ENCODE results near the gene THAP8.
A peak's percentile ranks its signal among the peaks of the same experiment; 100 is the strongest.
"Not testable (repeated sequence)": the region's sequence is repeated elsewhere in the genome, so short reads cannot be mapped to it uniquely, and the experiment has no call there.

Gene THAP8, protein sequence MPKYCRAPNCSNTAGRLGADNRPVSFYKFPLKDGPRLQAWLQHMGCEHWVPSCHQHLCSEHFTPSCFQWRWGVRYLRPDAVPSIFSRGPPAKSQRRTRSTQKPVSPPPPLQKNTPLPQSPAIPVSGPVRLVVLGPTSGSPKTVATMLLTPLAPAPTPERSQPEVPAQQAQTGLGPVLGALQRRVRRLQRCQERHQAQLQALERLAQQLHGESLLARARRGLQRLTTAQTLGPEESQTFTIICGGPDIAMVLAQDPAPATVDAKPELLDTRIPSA

GRCh38 chr19:36054119-36054732 lies at the start of gene THAP8:
THAP8 (minus strand) TSS chr19:36054285; CDS start chr19:36054217, 68 bp downstream.
- peak; percentile 100 for DNase-seq

DNA sequence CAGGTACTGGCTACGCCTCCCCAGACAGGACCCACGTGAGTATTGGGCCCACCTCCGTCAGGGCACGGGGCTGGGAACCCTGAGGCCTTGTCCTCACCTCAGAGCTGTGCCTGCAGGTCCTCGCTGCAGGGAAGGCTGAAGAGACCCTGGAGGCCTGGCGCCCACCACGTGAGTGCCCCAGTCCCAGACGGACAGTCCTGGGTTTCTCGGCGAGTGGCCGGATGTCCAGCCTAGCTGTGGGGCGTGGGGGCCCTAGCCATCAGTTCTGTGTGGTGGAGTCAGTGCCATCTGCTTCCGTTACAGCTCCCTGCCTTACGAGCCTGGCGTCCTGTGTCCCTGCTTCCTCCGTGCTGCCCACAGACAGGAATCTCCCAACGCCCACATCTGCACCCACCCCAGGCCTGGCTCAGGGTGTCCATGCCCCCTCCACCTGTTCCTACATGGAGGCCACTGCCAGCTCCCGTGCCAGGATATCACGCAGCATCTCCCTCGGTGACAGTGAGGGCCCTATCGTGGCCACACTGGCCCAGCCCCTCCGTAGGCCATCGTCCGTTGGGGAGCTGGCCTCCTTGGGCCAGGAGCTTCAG lies 49.0 kb upstream of the THAP8 start:
- DNase-seq: no peak

GRCh38 chr19:36101550-36102327 lies 47.7 kb upstream of the THAP8 start:
- no peak for DNase-seq

- no peak for DNase-seq
Measured at GRCh38 chr19:36100476-36100875, 46.4 kb upstream of the THAP8 start.

DNA sequence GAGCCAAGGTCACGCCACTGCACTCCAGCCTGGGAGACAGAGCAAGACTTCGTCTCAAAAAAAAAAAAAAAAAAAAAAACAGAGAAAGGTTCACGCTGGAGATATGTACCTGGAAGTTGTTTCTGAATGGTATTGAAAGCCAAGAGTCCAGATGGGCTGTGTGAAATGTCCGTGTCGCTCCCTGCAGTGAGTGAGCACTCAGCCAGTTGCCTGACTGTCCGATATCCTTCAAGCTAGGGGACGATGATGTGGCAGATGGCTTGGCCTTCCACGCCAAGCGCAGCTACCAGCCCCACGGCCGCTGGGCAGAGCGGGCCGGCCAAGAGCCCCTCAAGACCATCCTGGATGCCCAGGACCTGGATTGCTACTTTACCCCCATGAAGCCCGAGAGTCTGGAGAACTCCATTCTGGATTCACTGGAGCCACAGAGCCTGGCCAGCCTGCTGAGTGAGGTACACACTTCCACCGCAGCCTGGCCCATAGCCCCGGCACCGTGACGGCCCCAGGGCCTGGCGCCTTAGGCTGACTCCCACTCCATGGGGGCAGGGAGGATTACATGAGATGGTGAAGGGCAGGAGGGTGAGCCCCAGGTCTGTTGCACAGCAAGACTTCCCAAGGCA lies 45.2 kb upstream of the THAP8 start:
- no peak for DNase-seq

DNA sequence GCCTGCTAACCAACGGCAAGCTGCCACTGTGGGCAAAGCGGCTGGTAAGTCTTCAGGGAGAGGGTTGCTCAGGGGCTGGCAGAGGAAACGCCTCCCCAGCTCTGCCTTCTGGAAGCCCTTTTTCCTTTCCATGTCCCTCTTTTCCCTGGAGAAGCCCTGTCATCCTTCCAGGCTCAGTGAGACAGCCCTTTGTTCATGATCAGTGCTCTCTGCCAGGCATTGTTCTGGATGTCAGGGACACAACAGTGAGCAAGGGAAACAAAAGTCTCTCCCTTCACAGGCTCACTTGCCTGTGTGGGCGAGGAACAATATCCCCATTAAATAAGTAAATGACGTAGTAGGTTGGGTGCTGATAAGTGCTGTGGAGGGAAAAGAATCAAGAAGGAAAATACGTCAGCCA lies 43.0 kb upstream of the THAP8 start:
- no peak for DNase-seq

DNA sequence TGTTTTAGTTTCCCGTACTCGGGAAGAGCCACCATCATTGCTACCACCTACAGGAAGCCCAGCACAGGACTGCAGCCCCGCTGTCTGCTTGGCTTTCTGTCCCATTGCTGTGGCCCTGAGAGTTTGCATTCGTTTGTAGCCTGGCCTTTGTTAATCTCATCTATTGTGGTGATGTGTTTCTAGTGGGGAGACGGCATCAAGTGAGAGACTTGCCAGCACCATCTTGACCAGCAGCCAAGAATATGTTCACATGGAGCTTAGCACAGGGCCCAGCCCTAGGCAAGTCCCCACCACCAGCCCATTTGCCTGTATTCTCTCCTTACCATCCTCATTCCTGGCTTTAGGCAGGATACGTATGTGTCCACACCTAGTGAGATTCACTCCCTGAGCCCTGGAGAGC lies 39.6 kb upstream of the THAP8 start:
- DNase-seq: no peak

- DNase-seq: no peak
Measured at GRCh38 chr19:36093146-36093662, 39.1 kb upstream of the THAP8 start.

DNA sequence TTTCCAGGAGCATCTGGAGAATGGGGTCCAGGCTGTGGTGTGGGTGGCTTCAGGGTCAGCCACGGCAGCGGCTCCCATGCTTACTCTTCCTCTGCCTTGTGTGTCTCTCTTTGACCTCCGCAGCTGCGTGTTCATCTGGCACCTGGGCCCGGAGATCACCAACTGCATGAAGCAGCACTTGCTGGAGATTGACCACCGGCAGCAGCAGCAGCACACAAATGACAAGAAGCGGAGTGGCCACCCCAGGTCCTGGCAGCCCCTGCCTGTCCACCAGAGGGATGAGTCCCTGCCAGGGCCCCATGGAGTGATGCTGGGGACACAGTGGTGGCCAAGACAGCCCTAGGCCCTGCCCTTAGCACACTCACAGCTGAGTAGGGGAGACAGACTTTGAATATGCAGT lies 38.5 kb upstream of the THAP8 start:
- no peak for DNase-seq

DNA sequence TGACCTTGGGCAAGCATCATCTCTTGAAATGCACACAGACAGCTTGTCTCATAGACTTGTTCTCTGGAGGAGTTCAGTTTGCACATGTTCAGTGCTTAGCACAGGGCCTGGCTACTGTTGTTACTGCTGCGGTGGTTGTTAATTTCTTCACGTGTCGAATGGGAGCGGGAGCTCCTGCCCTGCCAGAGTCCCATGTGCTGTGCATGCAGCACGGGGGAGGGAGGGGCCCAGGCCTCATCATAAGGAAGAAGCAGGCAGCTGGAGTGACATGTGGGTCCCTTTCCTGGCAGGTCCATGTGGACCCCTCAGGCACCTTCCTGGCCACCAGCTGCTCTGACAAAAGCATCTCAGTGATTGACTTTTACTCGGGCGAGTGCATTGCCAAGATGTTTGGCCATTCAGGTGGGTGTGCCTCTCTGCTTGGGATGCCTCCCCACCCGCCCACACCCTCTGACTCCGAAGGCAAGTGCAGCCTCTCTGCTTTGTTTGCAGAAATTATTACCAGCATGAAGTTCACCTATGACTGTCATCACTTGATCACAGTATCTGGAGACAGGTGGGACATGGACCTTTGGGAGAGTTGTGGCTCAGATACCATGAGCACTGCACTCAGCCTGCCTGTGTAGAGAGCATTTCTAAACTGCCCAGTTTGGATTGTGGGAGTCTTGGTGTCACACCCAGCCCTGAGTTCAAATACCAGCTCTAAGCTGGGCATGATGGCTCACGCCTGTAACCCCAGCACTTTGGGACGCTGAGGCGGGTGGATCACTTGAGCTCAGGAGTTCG lies 37.0 kb upstream of the THAP8 start:
- no peak for DNase-seq

DNA sequence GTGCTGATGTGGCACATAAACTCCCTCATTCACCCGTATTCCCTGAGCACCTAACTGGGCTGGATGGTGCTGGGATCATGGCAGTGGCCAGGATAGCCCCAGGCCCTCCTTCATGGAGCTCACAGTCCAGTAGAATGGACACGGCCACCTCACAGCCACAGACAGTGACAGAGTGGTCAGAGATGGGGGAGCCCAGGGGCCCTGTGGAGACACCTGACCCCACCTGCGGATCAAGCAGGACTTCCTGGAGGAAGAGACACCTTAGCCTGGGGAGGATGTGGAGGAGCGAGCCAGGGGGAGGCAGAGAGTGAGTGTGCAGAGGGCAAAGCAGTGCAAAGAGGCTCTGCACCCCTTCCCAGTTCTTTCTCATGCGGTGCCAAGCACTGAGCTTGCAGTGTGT lies 35.8 kb upstream of the THAP8 start:
- no peak for DNase-seq

DNA sequence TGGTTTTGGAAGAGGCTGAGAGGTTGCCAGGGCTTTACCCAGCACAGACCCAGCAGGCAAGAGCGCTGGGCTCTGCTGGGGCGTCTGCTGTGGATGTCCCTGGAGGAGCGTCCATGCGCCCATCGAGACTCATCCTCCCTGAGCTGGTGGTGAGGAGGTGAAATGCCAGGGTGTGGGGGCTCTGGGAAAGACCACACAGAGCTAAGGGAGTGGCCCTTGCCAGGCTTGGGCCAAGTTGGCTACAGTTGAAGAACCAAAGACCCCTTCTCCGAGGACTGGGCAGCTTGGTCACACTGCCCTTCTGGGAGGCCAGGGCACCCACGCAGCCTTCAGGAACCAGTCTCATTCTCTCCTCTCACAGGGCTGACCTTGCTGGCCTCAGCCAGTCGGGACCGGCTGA lies 32.2 kb upstream of the THAP8 start:
- DNase-seq: no peak

DNA sequence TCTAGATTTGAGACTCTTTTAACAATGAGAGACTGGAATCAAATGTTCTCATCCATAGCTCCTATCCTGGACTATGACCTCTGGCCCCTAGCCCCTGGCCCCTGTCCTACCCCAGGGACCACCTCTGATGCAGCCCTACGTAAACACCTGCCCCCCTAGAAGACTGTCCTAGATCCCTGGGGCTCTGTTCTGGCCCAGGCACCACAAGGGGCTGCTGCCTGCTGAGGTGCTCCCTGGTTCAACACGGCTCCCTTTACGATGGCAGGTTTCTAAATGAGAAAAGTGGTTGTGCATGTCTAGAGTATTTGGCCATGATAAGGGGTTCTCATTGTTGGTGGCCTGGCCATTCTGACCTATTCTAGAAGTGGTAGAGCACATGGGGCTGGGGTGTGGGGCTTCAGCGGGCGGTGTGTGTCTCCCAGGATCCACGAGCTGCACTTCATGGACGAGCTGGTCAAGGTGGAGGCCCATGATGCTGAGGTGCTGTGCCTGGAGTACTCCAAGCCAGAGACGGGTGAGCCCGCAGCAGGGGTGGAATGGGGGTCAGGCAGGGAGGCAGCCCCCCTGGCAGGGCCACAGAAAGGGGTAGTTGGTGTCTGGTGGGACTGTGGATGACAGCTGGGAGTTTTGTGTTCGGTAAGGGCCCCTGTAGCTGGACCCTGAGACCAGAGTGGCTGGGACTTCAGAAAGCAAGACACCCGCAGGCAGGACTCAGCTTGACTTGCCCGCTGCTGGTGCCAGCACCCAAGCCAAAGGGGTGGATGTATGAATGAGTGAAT lies 30.3 kb upstream of the THAP8 start:
- no peak for DNase-seq

GRCh38 chr19:36082916-36083315 lies 28.8 kb upstream of the THAP8 start:
- DNase-seq: no peak

DNA sequence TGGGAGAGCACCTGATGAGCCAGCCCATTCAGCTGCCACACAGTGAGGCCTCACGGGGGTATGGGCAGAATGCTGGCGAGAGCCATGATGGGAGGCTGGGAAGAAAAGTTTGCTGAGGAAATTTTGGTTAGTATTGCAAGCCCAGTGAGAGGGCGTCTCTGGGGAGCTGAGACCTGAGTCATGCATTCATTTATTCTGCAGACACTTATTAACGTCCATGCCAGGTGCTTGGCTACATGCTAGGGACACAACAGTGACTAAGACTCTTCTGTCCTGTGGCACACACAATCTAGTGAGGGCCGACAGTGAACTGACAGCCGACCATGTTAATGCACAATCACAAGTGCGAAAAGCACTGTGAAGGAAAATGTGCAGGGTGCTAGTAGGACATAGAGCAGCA lies 27.8 kb upstream of the THAP8 start:
- DNase-seq: no peak

GRCh38 chr19:36081385-36081784 lies 27.3 kb upstream of the THAP8 start:
- DNase-seq: no peak

- DNase-seq: no peak
Measured at GRCh38 chr19:36079389-36079945, 25.4 kb upstream of the THAP8 start.

DNA sequence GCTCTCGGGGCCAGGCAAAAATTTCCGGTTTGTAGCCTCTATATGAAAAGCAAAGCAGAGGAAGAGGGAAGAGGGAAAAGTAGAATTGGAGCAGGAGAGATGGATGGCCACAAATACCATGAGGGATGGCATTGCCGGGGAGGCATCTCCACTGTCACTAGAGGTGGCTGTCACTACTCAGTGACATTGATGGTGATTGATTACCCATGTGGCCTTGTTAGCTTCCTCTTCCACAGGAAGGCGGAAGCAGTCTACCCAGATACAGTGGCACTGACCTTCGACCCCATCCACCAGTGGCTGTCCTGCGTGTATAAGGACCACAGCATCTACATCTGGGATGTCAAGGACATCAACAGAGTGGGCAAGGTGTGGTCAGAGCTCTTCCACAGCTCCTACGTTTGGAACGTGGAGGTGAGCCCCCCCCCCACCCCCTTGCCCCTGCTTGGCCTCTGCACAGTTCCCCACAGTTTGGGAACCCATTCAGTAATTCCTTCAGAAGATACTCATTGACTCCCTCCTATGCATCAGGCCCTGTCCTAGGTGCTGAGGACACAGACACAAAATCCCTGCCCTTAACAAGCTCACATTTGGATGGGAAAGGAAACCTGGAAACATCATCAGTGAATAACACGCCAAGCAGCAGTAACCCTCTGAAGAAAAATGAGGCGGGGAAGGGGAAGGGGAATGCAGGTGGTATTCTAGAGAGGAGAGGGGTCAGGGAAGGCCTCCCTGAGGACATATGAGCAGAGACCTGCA lies 19.2 kb upstream of the THAP8 start:
- no peak for DNase-seq

DNA sequence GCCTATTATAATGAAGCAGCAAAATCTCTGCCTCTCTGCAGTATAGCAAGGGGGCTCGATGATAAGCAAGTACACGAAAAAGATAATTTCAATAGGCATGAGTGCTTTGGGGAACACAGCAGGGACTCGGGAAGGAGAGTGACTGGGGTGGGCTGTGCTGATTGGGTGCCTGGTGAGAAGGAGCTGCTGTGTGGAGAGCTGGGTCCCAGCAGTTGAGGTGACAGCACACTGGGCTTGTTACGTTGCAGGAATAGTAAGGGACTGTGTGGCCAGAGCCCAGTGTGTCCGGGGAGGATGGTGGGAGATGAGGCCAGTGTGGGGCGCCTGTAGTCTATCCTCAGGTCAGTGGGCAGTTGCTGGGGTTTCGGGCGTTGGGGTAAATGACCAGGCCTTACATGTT lies 18.0 kb upstream of the THAP8 start:
- no peak for DNase-seq

DNA sequence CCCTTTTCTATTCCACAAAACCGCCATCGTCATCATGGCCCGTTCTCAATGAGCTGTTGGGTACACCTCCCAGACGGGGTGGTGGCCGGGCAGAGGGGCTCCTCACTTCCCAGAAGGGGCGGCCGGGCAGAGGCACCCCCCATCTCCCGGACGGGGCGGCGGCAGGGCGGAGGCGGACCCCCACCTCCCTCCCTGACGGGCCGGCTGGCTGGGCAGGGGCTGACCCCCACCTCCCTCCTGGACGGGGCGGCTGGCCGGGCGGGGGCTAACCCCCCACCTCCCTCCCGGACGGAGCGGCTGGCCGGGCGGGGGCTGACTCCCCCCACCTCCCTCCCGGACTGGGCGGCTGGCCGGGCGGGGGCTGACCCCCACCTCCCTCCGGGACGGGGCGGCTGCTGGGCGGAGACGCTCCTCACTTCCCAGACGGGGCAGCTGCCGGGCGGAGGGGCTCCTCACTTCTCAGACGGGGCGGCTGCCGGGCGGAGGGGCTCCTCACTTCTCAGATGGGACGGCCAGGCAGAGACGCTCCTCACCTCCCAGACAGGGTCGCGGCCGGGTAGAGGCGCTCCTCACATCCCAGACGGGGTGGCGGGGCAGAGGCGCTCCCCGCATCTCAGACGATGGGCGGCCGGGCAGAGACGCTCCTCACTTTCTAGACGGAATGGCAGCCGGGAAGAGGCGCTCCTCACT lies 14.9 kb upstream of the THAP8 start:
- DNase-seq: not testable (repeated sequence)
